Measurements from ENCODE around the gene ZFYVE28.

The ZFYVE28 gene

GRCh38 chr4:2334826-2335728 is 83.4 kb downstream of the ZFYVE28 start:
- in situ Hi-C loops (cut with HindIII; ENCODE audit: low pct_unique_long_range_greater_than_20kb, low sequenced_read_pairs) = no loop called here
- no peak for DNase-seq (ENCODE audit: low read depth in 1 of 2, low spot score in 1 of 2)
- TF ChIP-seq JUND (IDR thresholded peaks at IDR 0.05; ENCODE audit: low read depth) = no peak

DNA sequence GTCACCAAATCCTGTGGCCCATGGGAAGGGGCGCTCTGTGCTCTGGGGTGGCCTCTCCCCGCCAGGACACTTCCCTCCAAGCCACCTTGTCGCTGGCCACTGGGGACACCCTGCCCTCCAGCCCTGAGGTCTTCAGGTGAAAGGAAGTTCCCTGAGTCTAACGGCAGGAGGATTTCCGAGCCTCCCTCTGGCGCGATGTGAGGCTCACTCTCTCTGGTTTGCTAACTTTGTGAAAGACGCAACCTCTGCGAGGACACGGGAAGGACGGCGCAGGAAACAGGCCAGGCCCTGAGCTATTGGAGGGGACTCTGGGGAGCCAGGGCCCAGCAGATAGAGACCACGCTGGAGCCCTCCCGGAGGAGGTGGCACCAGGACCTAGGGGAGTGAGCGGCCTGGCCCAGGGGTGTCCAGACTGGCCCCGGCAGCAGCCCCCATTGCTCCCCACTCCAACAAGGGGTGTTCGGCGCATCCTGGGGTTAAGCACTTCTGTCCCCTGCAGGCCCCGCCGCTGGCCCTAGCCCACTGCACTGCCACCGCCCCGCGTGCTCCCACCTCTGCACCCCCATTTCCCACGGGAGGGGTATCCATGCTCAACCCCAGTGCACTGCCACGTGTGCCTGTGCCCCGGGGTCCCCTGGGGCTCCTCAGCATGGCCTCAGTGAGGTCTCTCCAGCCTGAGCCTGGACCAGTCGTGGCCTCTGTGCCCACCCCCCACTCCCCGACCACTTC is 84.4 kb downstream of the ZFYVE28 start:
- no peak for DNase-seq (ENCODE audit: low read depth in 1 of 2, low spot score in 1 of 2)
- in situ Hi-C loops (cut with HindIII; ENCODE audit: low pct_unique_long_range_greater_than_20kb, low sequenced_read_pairs) = no loop called here
- no peak for TF ChIP-seq JUND (IDR thresholded peaks at IDR 0.05; ENCODE audit: low read depth)

DNA sequence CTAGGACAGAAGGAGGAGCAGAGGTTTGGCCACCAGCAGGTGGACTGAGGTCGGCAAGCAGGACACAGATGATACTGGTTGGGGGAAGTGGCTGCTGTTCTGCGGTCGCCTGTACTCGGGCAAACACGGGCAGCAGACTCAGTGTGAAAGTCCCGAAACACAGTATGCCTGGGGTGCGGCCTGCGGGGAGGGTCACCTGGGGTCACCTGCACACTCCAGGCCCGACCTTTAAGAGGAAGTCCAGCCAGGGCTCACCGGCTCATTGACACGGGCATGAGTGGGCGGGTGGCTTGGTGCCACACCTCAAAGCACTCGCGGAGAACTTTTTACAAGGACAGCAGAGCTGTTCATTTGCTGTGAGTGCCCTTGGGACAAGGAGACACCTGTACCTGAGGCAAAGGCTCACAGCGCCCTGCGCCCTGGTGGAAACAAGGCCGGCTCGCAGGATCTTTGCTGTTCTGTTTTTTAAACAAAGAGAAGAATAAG is 85.0 kb downstream of the ZFYVE28 start:
- in situ Hi-C loops (cut with HindIII; ENCODE audit: low pct_unique_long_range_greater_than_20kb, low sequenced_read_pairs) = no loop called here
- no peak for TF ChIP-seq JUND (IDR thresholded peaks at IDR 0.05; ENCODE audit: low read depth)
- DNase-seq (ENCODE audit: low read depth in 1 of 2, low spot score in 1 of 2) = peak in 1 of 2 experiments; percentile 16

- DNase-seq (ENCODE audit: low read depth in 1 of 2, low spot score in 1 of 2) = no peak
- no peak for TF ChIP-seq JUND (IDR thresholded peaks at IDR 0.05; ENCODE audit: low read depth)
- in situ Hi-C loops (cut with HindIII; ENCODE audit: low pct_unique_long_range_greater_than_20kb, low sequenced_read_pairs) = no loop called here
These were observed 85.5 kb downstream of the ZFYVE28 start for GRCh38 chr4:2332976-2333319.

- in situ Hi-C loops (cut with HindIII; ENCODE audit: low pct_unique_long_range_greater_than_20kb, low sequenced_read_pairs) = no loop called here
- DNase-seq (ENCODE audit: low read depth in 1 of 2, low spot score in 1 of 2) = no peak
- no peak for TF ChIP-seq JUND (IDR thresholded peaks at IDR 0.05; ENCODE audit: low read depth)
These were observed 86.1 kb downstream of the ZFYVE28 start for GRCh38 chr4:2332201-2332975.

DNA sequence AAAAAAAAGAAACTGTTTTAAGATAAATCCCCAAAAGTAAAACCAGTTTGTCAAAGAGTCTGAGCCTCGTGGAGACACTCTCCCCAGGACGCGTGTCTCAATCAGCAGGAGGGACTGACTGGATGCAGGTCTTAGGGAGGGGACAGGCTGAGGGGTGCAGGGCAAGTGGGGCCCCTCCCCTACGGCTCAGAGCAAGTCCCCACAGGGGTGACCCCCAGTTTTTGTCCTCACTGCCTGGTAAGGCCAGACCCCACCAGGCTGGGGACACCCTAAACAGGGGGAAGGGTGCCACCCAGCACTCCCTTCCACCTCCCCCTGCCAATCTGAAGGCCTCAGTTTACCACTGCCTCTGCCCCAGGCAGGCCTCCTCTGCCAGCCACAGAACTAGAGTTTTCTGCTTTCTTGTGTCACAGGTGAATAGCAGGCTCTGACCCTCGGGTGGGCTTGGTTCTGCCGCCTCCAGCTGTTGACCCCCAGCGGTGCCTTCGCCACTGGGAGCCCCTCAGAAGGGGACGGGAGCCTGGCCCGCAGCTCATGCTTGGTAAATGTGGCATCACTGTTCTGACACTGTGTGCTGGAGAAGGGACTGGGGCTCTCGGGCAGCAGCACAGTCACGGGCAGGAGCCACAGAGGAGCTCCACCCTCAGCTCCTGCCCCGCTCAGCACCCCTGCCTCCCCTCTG is 86.8 kb downstream of the ZFYVE28 start:
- TF ChIP-seq JUND (IDR thresholded peaks at IDR 0.05; ENCODE audit: low read depth) = no peak
- in situ Hi-C loops (cut with HindIII; ENCODE audit: low pct_unique_long_range_greater_than_20kb, low sequenced_read_pairs) = no loop called here
- no peak for DNase-seq (ENCODE audit: low read depth in 1 of 2, low spot score in 1 of 2)

DNA sequence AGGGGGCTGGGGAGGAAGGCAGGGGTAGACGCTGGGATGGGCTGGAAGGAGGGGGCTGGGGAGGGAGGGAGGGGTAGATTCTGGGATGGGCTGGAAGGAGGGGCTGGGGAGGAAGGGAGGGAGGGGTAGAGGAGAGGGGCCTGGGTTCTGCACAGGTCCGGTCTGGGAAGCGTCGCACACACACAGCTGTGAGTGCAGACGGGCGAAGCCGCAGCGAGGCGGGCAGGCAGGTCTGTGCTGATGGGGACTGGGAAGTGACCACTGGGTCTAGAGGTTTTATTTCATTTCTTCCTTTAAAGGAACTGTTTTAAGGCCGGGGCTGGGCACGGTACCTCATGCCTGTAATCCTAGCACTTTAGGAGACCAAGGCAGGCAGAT is 87.4 kb downstream of the ZFYVE28 start:
- DNase-seq (ENCODE audit: low read depth in 1 of 2, low spot score in 1 of 2) = no peak
- in situ Hi-C loops (cut with HindIII; ENCODE audit: low pct_unique_long_range_greater_than_20kb, low sequenced_read_pairs) = no loop called here
- no peak for TF ChIP-seq JUND (IDR thresholded peaks at IDR 0.05; ENCODE audit: low read depth)

- in situ Hi-C loops (cut with HindIII; ENCODE audit: low pct_unique_long_range_greater_than_20kb, low sequenced_read_pairs) = no loop called here
- no peak for DNase-seq (ENCODE audit: low read depth in 1 of 2, low spot score in 1 of 2)
- no peak for TF ChIP-seq JUND (IDR thresholded peaks at IDR 0.05; ENCODE audit: low read depth)
These were observed 88.1 kb downstream of the ZFYVE28 start for GRCh38 chr4:2330091-2331042.

DNA sequence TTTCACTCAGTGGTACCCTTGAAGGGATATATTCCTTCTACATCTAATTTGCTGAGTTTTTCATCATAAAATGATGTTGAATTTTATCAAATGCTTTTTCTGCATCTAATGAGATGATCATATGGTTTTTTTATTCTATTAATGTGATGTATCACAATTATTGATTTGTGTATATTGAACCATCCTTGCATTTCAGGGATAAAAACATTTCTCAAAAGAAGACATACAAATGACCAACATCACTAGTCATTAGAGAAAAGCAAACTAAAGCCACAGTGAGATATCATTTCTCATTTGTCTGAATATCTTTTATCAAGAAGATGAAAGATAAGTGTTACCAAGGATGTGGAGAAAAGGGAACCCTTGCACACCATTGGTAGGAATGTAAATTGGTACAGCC is 90.9 kb downstream of the ZFYVE28 start:
- no peak for DNase-seq (ENCODE audit: low read depth in 1 of 2, low spot score in 1 of 2)
- in situ Hi-C loops (cut with HindIII; ENCODE audit: low pct_unique_long_range_greater_than_20kb, low sequenced_read_pairs) = no loop called here
- no peak for TF ChIP-seq JUND (IDR thresholded peaks at IDR 0.05; ENCODE audit: low read depth)

- in situ Hi-C loops (cut with HindIII; ENCODE audit: low pct_unique_long_range_greater_than_20kb, low sequenced_read_pairs) = no loop called here
- TF ChIP-seq JUND (IDR thresholded peaks at IDR 0.05; ENCODE audit: low read depth) = no peak
These were observed 93.6 kb downstream of the ZFYVE28 start for GRCh38 chr4:2324891-2325290.

DNA sequence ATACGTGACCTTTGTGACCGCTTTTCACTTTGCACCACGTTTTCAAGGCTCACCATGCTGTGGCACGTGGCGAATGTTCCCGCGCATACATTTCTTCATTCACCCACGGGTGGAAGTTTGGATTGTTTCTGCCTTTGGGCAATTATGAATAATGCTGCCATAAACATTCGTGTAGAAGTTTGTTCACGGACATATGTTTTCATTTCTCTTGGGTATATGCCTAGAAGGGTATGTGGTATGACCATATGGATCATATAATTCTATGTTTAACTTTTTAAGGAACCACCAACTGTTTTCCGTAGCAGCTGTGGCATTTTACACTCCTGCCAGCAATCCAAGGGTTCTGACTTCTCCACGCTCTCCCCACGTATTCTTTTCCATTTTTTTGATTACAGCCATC is 95.6 kb downstream of the ZFYVE28 start:
- in situ Hi-C loops (cut with HindIII; ENCODE audit: low pct_unique_long_range_greater_than_20kb, low sequenced_read_pairs) = no loop called here
- DNase-seq (ENCODE audit: low read depth in 1 of 2, low spot score in 1 of 2) = no peak
- TF ChIP-seq JUND (IDR thresholded peaks at IDR 0.05; ENCODE audit: low read depth) = no peak

More at GRCh38 chr4:2324891-2325290, 93.6 kb downstream of the ZFYVE28 start:
- no peak for DNase-seq (ENCODE audit: low read depth in 1 of 2, low spot score in 1 of 2)

Data from T47D (cell line).